KMS-11 (cell line): ENCODE data around the gene CSE1L.

ENCODE experiments used
- H2AFZ ChIP-seq: fragments of 200-600 bp; sonication (generic); 2 replicates; pipeline ENCODE4 v1.6.1; 2016; ENCODE audit warnings: antibody characterized with exemption, mixed run types, low read depth
- H3K27ac ChIP-seq: fragments of 200-600 bp; sonication (generic); 2 replicates; pipeline ENCODE4 v1.6.1; 2016; ENCODE audit warnings: mild to moderate bottlenecking, mixed run types
- H3K27me3 ChIP-seq: fragments of 200-600 bp; sonication (generic); 2 replicates; pipeline ENCODE4 v1.6.1; 2017; ENCODE audit warnings: mild to moderate bottlenecking, low read depth, mixed run types, moderate library complexity; ENCODE audit not compliant: insufficient read depth
- H3K36me3 ChIP-seq: fragments of 200-600 bp; sonication (generic); 2 replicates; pipeline ENCODE4 v1.6.1; 2017; ENCODE audit warnings: mild to moderate bottlenecking, mixed run types; ENCODE audit not compliant: insufficient read depth
- H3K4me1 ChIP-seq: fragments of 200-600 bp; sonication (generic); 2 replicates; pipeline ENCODE4 v1.6.1; 2016; ENCODE audit warnings: mild to moderate bottlenecking, low read depth, mixed run types; ENCODE audit not compliant: poor library complexity, severe bottlenecking
- H3K4me2 ChIP-seq: fragments of 200-600 bp; sonication (generic); 2 replicates; pipeline ENCODE4 v1.7.0; 2016; ENCODE audit warnings: mild to moderate bottlenecking, mixed run types
- H3K4me3 ChIP-seq: fragments of 200-600 bp; sonication (generic); IDR thresholded peaks from 2 replicates; pipeline ENCODE4 v1.6.1; 2017; ENCODE audit warnings: low read depth, low read length, mixed read lengths; ENCODE audit not compliant: insufficient read depth
- H3K79me2 ChIP-seq: fragments of 200-600 bp; sonication (generic); 2 replicates; pipeline ENCODE4 v1.6.1; 2016; ENCODE audit warnings: low read depth, mixed run types; ENCODE audit not compliant: insufficient read depth
- H3K9ac ChIP-seq: fragments of 200-600 bp; sonication (generic); 2 replicates; pipeline ENCODE4 v1.6.1; 2016; ENCODE audit warnings: mild to moderate bottlenecking, mixed run types
- H4K20me1 ChIP-seq: fragments of 200-600 bp; sonication (generic); 2 replicates; pipeline ENCODE4 v1.6.1; 2016; ENCODE audit warnings: mild to moderate bottlenecking, mixed run types; ENCODE audit not compliant: insufficient read depth
- TF ChIP-seq, protein P1 (sequence below): fragments of 200-600 bp; sonication (generic); conservative IDR thresholded peaks from 2 replicates; pipeline ENCODE4 v1.6.1; 2017; ENCODE audit warnings: low read depth, mild to moderate bottlenecking, antibody characterized with exemption, low read length, moderate library complexity, mixed read lengths

CSE1L gene

DNA sequence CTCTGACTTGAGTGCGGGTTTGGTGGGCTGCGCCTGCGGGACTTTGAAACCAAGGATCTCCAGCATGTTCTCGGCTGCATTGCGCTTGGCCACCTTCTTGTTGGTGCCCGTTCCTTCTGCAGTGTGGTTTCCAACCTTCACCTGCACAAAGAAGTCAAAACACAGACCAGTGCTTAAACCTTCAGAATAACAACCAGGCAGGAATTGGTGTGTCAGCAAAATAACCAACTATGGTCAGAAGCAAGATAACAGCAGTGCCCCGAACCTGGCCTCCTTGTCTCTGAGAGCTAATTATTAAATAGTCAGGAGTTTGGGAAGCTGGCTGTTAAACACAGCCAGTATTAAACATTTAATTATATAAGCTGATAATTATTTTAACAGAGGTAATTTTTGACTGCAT, 73.9 kb downstream of the CSE1L start:
- Histone ChIP-seq H3K36me3 (no peaks in the 10 kb centered on the region; the same call in 1 of the 2 replicates), H3K4me1 (peaks cover 33% of the 10 kb centered on the region), H3K4me2 (peak overlapping the region; percentile 30), H3K79me2 (no peaks in the 10 kb centered on the region), H3K4me3 (no peak overlapping the region), H3K27ac (no peak overlapping the region; the same call in 1 of the 2 replicates), H3K27me3 (no peaks in the 10 kb centered on the region), H2AFZ (no peak overlapping the region), H3K9ac (no peak overlapping the region), H4K20me1 (no peaks in the 10 kb centered on the region)
- TF ChIP-seq, protein P1, sequence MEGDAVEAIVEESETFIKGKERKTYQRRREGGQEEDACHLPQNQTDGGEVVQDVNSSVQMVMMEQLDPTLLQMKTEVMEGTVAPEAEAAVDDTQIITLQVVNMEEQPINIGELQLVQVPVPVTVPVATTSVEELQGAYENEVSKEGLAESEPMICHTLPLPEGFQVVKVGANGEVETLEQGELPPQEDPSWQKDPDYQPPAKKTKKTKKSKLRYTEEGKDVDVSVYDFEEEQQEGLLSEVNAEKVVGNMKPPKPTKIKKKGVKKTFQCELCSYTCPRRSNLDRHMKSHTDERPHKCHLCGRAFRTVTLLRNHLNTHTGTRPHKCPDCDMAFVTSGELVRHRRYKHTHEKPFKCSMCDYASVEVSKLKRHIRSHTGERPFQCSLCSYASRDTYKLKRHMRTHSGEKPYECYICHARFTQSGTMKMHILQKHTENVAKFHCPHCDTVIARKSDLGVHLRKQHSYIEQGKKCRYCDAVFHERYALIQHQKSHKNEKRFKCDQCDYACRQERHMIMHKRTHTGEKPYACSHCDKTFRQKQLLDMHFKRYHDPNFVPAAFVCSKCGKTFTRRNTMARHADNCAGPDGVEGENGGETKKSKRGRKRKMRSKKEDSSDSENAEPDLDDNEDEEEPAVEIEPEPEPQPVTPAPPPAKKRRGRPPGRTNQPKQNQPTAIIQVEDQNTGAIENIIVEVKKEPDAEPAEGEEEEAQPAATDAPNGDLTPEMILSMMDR = no peak

DNA sequence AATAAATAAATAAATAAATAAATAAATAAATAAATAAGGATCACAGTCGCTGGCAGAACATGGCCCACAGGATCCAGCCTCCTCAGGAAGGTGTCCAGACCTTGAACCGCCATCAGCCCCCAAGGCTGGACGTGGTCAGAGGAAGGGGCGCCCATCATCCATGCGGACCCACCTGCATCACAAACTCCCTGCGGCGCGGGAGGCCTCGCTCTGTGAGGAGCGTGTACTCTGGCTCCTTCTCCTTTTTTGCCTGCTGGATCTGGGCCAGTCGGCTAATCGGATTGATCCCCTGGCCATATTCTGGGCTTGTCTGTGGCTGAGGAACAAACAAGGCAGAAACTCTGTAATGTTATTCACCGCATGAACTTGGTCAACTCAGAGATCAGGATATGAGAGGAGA, 76.8 kb downstream of the CSE1L start:
- Histone ChIP-seq H3K27ac (no peak overlapping the region), H3K4me2 (no peak overlapping the region), H3K79me2 (no peaks in the 10 kb centered on the region), H4K20me1 (no peaks in the 10 kb centered on the region), H3K27me3 (no peaks in the 10 kb centered on the region), H3K9ac (no peak overlapping the region), H3K4me1 (peaks cover 31% of the 10 kb centered on the region), H3K36me3 (no peaks in the 10 kb centered on the region; the same call in 1 of the 2 replicates), H3K4me3 (no peak overlapping the region), H2AFZ (no peak overlapping the region)
- TF ChIP-seq, protein P1 = no peak

DNA sequence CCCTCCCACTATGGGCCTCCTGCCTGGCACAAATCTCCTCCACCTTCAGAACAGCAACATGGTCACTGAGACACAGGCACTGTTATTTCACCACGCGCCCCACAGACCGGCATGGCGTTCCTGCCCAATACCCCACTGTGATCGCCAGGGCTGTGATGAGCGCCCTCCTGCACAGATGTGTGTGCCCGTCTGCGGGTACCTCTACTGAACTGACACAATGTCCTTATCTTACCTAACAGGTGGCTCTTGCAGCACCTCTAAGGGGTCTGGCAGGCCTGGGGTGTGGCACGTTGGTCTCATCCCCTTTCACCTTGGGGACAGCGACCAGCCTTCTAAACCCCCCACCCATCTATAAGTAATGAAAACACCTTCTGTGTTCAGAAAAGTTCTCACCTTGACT, 77.9 kb downstream of the CSE1L start:
- H2AFZ ChIP-seq = no peak overlapping the region
- H3K4me2 ChIP-seq = no peak overlapping the region
- no peak overlapping the region for H3K4me3 ChIP-seq
- no peaks in the 10 kb centered on the region for H3K79me2 ChIP-seq
- H3K36me3 ChIP-seq = no peaks in the 10 kb centered on the region; the same call in 1 of the 2 replicates
- TF ChIP-seq, protein P1 = no peak
- H3K27me3 ChIP-seq = no peaks in the 10 kb centered on the region
- H3K27ac ChIP-seq = no peak overlapping the region
- H4K20me1 ChIP-seq = no peaks in the 10 kb centered on the region
- H3K9ac ChIP-seq = no peak overlapping the region
- H3K4me1 ChIP-seq = peaks cover 21% of the 10 kb centered on the region

DNA sequence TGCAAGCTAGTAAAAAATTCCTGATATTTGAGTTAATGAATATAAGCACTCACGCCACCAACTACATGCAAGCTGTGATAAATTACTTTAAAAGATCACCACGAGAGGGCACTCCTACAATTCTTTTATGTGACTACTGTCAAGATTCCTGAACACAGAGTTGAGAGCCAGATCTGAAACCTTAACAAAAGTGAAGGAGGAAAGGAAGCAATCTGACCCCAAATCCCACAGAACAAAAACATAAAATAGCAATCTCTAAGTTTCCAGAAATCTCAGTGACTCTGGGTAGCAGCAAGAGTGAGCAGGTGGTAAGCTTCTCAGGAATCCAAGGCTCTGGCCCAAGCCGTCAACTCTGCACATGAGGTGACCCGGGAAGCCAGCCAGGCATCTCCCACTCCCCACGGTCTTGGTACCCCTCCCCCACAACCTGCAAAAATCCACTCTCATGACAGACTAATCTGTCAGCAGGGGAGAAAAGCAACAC, 86.9 kb downstream of the CSE1L start:
- H3K4me2 ChIP-seq = no peak overlapping the region
- no peak overlapping the region for H3K27ac ChIP-seq
- no peaks in the 10 kb centered on the region for H3K4me1 ChIP-seq
- no peak overlapping the region for H3K4me3 ChIP-seq
- no peaks in the 10 kb centered on the region for H3K79me2 ChIP-seq
- H2AFZ ChIP-seq = no peak overlapping the region
- H3K27me3 ChIP-seq = no peaks in the 10 kb centered on the region
- H4K20me1 ChIP-seq = no peaks in the 10 kb centered on the region
- H3K9ac ChIP-seq = no peak overlapping the region
- H3K36me3 ChIP-seq = no peaks in the 10 kb centered on the region; the same call in 1 of the 2 replicates
- TF ChIP-seq, protein P1 = peak; percentile 78
